Activated CD4-positive, CD25-positive, alpha-beta regulatory T cell treated with anti-CD3 and anti-CD28 coated beads, Interleukin-2, amount 50 U/mL, for 24 hours (primary cell): ENCODE results near the gene FER.
"Not testable (repeated sequence)": the region's sequence is repeated elsewhere in the genome, so short reads cannot be mapped to it uniquely, and the experiment has no call there.

Experiments
- ATAC-seq, 2 donors: fragments of 150-1000 bp; cut with Tn5 transposase; one replicate each; pipeline ENCODE4 v1.10.0; 2021; ENCODE audit warnings: mild to moderate bottlenecking in 1 of 2, moderate library complexity in 1 of 2

FER gene

DNA sequence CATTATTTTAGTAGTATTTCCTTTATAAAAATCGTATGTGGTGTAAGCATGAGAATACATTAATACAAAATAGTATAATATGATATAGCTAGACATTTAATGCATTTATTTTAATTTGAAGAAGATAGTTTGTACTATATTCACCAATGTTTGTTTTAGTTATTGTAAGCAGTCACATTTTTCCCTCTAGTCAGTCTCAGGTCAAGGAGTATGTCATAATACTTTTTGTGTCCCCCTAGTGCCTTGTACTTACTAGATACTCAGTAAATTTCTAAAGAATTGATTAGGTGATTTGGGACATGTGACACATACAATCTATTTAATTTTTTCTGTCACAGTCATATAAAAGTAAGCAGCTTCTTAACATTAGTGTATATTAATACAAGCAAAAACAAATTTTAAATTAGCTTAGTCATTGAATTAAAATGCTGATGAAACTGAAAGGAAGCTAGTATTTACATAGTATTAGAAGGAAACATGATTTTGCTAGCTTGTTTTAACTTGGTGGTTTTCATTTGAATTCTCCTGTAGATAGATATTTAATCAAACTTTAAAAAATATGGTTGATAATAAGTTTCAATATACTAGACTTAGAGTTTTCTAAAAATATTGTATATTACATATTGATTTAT is 242.2 kb downstream of the FER start:
- no peak for ATAC-seq

DNA sequence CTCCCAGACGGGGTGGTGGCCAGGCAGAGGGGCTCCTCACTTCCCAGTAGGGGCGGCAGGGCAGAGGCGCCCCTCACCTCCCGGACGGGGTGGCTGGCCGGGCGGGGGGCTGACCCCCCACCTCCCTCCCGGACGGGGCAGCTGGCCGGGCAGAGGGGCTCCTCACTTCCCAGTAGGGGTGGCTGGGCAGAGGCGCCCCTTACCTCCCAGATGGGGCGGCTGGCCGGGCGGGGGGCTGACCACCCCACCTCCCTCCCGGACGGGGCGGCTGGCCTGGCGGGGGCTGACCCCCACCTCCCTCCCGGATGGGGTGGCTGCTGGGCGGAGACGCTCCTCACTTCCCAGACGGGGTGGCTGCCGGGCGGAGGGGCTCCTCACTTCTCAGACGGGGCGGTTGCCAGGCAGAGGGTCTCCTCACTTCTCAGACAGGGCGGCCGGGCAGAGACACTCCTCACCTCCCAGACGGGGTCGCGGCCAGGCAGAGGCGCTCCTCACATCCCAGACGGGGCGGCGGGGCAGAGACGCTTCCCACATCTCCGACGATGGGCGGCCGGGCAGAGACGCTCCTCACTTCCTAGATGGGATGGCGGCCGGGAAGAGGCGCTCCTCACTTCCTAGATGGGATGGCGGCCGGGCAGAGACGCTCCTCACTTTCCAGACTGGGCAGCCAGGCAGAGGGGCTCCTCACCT is 244.8 kb downstream of the FER start:
- ATAC-seq: not testable (repeated sequence)

DNA sequence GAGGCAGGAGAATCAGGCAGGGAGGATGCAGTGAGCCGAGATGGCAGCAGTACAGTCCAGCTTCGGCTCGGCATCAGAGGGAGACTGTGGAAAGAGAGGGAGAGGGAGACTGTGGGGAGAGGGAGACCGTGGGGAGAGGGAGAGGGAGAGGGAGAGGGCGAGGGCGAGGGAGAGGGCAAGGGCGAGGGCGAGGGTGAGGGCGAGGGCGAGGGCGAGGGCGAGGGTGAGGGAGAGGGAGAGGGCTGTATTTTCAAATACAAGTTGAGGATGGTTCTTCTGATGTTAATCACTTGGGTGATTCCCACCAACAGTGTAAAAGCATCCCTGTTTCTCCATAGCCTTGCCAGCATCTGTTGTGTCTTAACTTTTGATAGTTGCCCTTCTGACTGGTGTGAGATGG is 245.7 kb downstream of the FER start:
- not testable (repeated sequence) for ATAC-seq

DNA sequence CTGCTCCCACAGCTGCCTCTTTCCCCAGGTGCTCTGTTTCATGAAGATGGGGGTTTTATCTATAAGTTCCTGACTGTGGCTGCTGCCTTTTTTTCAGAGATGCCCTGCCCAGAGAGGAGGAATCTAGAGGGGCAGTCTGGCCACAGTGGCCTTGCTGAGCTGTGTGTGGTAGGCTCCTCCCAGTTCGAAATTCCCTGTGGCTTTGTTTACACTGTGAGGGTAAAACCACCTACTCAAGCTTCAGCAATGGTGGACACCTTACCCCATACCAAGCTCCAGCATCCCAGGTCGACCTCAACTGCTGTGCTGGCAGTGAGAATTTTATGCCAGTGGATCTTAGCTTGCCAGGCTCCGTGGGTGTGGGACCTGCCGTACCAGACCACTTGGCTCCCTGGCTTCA is 250.0 kb downstream of the FER start:
- no peak for ATAC-seq

DNA sequence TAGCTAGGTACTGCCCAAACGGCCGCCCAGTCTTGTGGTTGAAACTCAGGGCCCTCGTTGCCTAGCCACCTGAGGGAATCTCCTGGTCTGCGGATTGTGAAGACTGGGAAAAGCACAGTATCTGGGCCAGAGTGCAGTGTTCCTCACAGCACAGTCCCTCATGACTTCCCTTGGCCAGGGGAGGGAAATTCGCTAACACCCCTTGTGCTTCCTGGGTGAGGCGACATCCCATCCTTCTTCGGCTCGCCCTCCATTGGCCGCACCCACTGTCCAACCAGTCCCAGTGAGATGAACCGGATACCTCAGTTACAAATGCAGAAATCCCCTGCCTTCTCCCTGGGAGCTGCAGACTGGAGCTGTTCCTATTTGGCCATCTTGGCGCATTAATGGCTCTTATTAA is 250.5 kb downstream of the FER start:
- no peak for ATAC-seq

DNA sequence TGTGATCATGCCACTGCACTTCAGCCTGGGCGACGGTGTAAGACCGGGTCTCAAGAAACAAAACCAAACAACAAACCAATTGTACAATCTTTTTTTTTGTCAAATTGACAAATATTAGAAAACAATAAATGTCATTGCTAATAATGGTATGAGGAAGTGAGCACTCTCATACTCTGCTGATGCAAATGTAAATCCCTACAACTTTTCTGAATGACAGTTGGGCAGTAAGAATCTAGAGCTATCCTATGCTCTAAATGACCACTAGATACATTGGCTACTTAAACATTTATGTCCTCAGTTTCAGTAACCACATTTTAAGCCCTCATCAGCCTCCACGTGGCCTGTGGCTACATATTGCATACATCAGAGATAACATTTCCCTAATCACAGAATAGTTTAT is 256.2 kb downstream of the FER start:
- ATAC-seq: no peak

DNA sequence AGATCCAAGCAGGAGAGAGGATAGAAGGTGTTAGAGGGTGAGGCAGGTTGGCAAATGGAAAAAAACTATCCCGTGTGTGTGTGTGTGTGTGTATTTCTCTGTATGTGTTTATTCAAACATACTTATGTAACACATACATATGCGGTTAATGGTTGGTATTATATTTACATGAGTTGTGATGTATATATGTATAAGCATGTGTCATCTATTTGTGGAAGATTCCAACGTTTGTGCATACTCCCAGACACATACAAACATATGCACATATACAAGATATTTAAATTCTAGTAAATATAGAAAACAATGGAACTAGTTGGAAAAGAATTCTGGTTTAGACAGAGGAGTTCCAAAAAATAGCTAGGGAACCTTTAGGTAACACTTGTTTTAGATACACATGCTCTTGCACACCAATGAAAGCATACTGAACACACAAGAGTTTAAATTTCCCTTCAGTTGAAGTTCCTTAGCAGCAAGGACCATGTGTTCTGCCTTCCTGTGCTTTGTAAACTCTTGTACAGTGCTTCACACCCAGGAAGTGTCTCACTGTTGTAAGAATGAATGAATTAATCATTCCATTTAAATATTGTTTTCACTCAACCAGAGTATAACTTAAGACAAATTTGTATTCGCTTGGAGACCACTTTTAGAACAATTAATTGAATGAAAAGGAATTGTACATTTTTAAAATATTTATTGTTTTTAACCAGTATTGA is 257.8 kb downstream of the FER start:
- no peak for ATAC-seq

DNA sequence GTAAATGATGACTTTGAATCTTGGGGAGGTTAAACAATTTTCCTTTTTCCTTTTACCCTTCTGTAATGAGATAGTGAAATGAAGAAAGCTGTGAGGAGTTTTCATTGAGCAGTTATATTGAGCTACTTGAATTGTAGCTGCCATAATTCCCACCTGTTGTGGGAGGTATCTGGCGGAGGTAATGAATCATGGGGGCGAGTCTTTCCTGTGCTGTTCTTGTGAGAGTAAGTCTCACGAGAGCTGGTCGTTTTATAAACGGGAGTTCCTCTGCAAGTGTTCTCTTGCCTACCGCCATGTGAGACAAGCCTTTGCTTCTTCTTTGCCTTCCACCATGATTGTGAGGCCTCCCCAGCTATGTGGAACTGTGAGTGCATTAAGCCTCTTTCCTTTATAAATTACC is 258.4 kb downstream of the FER start:
- ATAC-seq: no peak

DNA sequence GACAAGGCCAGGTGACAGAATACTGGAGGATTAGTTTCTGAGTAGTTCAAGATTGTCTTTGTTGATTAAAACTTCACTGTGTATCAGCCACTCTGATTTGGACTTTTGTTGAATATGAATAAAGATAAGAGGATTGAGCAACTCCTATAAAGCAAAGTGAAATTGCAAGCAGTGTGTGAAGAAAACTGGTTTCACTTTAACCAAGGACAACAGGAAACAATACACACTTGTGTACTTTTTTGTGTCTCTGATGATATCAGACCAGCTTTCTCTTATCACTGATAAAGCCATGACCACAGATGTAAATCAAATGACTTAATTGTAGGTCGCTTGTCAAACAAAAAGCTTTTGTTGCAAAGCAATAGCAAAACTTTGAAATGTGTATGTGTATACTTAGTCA is 268.6 kb downstream of the FER start:
- ATAC-seq: peak in 1 of 2 donors; percentile 24

DNA sequence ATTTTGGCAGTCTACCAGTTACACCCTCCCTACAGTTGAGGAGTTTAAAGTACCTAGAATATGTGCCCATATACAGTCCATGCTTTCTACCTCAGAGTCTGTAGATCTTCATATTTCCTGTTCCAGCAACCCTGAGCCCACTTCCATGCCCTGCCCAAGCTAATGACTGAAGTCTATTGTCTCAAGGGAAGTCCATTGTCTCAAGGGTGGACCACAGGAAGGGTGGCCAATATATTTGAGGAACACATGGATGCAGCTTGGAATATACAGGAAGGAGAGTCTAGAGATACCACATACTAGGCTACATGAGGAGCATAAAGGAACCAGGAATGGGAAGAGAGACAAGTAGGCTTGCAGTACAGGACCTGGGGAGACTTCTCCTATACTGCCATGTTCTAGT is 274.4 kb downstream of the FER start:
- no peak for ATAC-seq

DNA sequence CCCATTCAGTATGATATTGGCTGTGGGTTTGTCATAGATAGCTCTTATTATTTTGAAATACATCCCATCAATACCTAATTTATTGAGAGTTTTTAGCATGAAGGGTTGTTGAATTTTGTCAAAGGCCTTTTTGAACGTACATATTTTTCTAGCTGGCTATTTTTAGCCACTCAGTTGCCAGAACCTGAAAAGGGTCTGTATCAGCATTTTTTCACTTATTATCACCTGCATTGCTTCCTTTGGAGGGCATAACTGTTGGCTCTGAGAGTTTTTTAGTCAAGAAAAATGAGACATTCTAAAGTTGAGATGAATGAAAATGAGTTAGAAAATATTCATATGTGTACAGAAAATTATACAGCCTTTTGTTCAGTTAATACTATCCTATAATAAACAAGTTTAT is 278.0 kb downstream of the FER start:
- ATAC-seq: not testable (repeated sequence)

DNA sequence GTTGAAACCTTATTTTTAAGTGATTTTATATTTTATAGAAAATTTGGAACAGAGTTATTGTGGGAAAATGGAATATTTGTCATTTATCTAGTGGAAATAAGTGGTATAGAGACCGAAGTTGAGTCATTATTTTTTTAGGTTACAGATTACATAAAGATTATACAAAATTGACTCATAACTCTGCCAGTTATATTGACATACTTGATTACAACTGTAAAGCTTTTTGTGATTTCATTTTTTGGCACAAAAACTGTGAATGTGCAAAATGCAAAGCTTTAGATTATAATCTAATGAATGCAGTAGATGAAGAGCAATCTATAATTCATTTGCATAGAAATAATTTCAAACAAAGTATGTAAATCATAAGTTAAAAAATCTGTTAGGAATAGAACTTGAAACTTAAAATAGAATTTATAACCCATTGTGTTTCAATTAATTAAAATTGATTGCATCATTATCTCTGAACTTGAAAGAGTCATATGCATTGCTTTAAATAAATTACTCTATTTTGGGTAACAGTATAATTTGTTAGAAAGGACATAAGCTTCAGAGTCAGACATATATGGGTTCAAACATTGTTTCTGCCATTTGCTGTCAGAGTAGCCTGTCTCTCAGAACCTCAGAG is 280.4 kb downstream of the FER start:
- ATAC-seq: no peak

DNA sequence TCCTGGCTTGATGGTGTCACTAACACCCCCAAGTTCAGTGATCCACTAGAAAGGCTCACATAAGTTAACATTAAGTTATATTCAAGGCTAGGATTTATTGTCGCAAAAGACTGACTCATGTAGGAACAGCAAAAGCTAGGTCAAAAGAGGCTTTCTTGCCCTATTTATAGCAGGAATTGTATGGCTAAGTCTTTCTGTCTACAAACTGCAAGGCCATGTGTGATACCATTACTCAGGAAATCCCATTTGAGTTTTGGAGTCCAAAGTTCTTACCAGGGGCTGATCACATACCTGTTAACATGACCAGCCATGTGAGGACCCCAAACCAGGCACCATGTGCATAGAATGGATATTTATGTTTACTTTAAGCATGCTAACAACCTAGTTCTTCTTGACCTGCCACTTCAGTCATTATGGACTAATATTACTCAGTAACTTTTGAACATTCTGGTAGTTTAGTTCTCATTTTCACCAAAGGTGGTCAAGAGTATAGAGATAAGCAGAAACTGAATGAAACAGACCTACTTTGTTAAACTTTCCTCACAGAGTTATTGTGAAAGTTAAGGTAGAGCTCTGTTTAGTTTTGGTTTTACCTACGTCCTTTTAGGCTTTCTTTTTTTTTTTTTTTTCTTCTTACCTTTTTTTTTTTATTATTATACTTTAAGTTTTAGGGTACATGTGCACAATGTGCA is 281.1 kb downstream of the FER start:
- ATAC-seq: no peak

DNA sequence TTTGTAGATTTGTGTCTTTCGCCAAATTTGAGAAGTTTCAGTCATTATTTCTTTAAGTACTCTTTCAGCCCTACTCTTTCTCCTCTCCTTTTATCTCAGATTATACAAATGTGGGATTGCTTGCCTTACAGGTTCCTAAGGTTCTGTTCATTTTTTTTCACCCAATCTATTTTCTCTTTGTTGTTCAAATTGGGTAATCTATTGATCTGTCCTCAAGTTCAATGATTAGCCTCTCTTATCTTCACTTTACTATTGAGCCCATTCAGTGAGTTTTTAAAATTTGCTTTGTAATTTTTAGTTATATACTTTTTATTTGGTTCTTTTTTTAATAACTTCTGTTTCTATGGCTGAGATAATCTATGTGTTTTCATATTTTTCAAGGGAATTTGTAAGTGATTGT is 282.1 kb downstream of the FER start:
- ATAC-seq: no peak

DNA sequence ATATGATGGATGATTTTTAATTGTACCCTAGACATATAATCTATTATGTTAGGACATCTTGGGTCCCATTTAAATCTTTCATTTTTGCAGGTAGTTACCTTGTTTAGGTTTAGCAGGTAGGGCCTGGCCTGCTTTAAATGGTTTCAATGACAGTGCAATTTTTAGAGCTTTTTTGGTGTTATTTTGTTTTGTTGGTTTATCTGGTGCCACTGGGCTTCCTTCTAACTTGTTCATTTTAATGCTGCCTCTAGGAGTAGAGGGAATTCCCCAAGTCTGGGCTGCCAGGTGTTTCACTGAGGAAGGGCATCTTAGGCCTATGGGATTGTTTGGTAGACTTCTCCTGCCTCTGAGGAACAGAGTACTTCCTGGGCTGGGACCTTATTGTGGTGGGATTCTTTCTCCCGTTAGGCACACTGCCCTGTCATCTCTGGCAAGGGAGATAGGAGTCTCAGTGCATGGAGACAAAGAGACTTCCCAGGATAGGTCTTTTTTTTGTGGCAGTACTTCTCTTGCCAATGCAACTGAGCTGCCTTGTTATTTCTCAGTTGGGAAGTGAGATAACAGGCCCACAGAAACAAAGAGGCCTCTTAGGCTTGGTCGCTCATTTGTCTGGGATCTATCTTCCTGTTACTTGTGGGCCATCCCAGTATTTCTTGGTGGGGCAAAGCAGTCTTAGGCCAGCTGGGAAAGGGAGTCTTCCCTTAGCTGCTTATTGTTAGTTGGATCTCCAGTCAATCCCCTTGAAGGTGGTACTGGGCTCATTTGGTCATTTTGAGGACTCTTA is 282.9 kb downstream of the FER start:
- ATAC-seq: no peak

DNA sequence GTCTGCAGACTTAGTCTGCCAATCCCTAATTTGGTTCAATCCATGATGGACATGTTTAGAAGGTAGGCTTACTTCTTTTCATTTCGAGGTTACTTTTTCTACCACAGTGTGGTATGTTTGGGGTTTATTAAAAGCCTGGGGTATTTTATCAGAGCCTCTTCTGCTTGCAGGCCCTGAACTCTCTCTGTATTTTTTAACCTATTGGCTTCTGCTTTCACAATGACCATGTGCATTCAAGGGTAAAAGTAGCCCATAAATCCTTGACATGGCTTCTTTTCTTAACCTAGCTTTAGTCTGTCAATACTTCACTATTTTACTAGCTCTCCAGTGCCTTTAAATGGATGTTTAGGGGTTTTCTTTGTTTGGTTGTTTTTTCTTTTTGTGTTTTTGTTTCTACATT is 286.6 kb downstream of the FER start:
- ATAC-seq: no peak

DNA sequence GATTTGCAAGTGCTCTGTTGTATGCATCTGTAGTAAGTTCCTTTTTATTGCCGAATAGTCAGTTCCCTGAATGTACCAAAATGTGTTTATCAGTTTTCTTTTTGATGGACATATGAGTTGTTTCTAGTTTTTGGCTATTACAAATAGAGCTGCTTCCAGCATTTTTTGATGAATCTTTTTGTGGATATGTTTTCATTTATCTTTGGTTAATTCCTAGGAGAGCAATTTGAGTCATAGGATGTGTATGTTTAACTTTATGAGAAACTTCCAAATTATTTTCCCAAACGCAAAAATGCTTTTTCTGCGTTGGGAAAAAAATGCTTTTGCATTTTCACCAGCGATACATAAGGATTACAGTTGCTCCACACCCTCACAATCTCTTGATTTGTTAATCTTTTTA is 287.7 kb downstream of the FER start:
- no peak for ATAC-seq

DNA sequence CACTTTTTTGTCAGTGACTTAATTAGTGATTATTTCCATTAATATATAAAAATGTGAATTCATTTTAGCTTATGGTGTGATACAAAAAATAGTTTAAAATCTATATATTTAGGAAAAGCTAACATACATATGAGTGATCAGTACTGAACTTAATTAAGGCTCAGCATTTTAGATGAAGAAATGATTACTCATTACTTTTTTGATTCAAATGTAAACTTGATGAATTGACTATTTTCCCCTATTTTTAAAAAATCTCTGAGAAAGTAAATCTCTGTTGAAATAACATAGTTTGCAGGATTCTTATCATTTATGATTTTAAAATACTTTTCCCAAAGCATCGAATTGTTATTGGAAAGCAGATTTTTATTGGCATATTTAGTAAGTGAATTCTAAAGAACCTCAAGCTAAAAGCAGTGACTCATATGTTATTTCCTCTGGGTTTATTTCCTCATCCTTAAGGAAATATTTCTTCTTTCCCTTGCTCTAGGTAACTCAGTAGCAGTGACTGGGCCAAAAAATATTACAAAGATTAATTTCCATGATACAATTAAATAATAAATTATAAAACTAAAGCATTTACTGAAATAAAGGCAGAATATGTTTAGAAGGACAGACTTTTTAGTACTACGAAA is 290.6 kb downstream of the FER start:
- no peak for ATAC-seq

DNA sequence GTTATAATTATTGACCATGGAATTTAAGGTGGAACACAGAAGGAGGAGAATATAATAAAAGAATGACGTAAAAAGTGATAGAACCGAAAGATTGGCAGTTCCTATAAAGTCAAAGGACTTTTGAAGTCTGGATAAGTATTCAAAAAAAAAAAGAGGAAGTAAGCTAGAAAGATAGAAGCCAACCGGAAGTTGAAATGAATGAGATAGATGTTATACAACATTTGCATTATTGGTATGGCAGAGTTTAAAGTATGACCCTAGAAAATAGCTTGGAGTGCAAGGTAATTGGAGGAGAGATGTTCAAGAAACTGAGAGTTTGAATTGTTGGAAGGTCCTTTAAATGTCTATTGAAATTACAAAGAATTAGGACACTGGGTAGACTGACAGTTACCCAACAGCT is 293.6 kb downstream of the FER start:
- no peak for ATAC-seq

DNA sequence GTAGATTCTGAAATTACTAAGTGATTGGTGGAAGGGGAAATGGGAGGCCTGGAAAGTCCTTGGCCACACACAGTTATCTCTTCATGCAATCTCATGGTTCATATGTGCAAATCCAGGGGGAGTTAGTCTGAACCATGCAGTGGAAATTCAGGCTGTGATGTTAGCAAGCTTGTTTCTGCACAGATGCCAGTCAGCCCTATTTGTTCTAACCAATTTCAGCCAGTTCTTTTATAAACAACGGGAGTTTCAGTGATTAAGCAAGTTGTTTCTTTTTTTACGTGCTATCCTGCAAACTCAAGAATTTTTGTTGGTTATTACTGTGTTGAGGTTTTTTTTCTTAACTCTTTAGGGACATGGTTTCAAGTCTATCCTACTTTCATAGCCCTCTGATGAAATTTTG is 298.0 kb downstream of the FER start:
- no peak for ATAC-seq

DNA sequence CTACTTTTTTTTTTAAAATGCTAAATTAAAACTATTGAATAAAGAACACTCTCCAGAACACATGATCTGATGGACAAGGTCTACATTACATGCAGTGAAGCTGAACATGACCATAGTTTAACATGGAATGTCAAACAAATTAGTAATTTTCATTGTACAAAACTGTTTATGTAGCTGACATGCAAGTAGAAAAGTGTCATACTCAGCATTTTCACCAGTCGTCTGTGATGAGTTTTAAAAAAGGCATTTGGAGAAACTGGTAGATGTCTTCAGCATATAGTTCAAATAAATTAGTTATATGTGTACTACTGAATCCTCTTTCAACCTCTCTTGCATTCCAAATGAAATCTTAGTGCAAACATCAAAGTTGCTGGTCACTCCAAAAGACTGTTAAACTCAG is 301.9 kb downstream of the FER start:
- ATAC-seq: no peak

DNA sequence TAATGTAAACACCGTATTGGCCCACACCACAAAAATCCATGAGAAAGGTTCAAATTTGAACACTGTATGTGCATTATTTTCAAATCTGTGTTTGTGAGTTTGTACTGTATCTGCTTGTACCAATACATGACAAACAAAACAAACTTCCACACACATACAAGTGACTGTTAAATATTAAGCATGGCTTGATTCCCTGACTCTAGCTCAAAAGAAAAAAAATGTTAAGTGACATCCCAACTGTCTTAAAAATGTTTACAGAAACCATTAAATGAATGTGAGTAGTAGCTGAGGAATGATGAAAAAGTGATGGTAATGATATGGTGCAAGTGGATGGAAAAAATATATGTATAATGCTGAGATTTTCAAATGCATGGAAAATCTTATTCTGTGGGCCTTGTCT is 302.6 kb downstream of the FER start:
- not testable (repeated sequence) for ATAC-seq
